Epithelial cell of prostate (primary cell): Measurements from ENCODE around the gene PDZRN4.

Experiments used
- DNase-seq: peaks from one replicate; pipeline ENCODE4 v3.0.0-alpha.2; 2011; ENCODE audit warnings: low read depth, low spot score
- H3K27ac ChIP-seq: fragments of 450-650 bp; 2 replicates; pipeline ENCODE4 v1.5.1; 2017; ENCODE audit warnings: mild to moderate bottlenecking

The PDZRN4 gene

GRCh38 chr12:41438854-41439541, 250.9 kb downstream of the PDZRN4 start:
- no peak overlapping the region for H3K27ac ChIP-seq
- DNase-seq = no peak

DNA sequence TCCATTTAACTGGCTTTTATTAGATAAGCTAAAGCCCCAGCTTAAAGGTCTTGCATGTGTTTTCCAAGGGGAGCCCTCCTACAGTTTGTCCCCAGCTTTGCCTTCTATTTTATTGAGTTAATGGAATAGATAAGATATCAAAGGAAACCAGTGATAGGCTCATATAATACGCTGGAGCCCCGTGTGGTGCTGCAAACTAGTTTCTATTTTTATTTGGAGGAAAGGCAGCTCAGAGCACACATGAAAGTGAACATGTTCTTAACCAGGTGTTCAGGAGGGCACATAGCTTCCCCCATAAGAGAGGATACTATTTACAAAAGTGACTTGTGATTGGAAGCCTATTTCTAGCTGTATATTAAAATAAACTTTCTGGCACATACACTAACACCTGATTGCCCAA, 251.7 kb downstream of the PDZRN4 start:
- no peak overlapping the region for H3K27ac ChIP-seq
- DNase-seq = no peak

DNA sequence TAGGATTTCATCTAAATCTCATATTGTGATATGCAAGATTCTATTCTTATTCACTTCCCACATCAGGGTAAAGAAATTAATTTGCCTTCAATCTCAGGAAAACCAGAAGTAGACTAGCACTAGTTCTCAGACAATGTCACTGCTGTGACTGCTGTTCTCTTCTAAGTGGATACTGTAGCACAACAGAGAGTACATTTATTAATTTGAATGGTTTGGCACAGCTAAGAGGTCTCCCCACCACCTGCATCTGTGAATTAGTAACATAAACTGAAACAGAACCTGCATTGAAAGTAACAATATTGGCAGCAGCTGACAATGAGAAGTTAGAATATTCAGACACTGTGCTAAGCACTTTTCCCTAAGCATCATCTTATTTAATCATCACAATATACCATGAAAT, 253.1 kb downstream of the PDZRN4 start:
- H3K27ac ChIP-seq = no peak overlapping the region
- DNase-seq = no peak

- no peak overlapping the region for H3K27ac ChIP-seq
- DNase-seq = no peak
These were observed 254.8 kb downstream of the PDZRN4 start for GRCh38 chr12:41442896-41443295.

DNA sequence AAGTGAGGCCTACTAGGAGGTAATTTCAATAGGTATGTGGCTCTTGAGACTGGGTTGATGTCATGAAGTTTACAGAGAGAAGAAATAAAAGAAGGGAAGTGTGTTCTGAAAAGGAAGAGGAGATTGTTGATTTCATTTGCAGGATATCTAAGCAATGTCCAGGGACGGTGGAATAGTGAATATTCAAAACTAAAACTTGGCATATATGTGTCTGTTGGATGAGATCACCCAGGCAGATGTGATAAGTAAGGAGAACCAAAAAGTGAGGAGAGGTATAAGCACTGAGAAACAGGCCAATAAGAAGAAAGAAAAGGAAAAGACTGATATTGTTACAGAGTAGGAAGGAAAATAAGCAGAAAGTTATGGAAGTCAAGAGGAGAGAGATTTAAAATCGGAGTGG, 255.6 kb downstream of the PDZRN4 start:
- no peak for DNase-seq
- no peak overlapping the region for H3K27ac ChIP-seq

DNA sequence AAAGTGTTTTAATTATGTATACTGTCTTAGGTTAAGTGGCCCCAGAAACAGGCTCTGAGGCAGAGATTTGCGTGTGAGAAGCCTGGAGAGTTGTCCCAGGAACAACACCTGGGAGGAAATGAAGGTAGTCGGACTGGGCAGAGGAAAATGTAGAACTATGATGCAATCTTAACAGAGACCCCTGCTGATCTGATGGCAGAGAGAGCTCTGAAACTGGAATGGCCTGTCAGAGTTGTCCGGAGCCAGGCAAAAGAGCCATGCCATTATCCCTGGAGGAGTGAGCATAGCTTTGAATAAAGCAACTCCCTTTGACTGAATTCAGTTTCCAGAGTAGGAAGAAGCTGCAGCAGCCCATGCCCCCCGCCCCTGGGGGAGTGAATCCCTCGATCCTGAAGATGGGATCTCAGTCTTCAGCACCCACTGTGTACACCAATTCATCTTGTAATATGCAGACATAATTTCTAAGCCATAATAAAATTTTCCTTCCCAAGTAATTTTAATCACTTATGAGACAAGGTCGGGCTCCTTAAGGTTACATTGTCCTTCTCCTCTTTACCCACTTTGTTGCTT, 264.8 kb downstream of the PDZRN4 start:
- H3K27ac ChIP-seq = no peak overlapping the region

DNA sequence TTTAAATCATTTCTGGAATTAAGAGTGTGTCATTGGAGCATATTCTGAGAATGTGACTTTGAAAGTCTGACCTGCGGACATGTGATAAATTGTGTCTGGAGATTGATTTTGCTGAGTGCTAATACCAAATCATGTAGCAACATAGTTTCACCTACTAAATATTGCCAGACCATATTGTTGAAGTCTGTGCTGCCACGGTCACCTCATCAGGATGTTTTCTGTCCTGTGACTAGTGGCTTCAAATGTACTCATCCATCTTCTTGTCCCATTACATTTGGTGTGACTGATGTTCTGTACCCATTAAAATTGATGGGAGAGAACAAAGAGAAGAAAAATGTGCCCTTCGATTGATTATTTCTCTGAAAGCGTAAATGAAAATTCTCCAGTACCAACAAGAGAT, 265.3 kb downstream of the PDZRN4 start:
- no peak for DNase-seq
- H3K27ac ChIP-seq = no peak overlapping the region

More for the DNA sequence above, 264.8 kb downstream of the PDZRN4 start:
- DNase-seq = no peak

DNA sequence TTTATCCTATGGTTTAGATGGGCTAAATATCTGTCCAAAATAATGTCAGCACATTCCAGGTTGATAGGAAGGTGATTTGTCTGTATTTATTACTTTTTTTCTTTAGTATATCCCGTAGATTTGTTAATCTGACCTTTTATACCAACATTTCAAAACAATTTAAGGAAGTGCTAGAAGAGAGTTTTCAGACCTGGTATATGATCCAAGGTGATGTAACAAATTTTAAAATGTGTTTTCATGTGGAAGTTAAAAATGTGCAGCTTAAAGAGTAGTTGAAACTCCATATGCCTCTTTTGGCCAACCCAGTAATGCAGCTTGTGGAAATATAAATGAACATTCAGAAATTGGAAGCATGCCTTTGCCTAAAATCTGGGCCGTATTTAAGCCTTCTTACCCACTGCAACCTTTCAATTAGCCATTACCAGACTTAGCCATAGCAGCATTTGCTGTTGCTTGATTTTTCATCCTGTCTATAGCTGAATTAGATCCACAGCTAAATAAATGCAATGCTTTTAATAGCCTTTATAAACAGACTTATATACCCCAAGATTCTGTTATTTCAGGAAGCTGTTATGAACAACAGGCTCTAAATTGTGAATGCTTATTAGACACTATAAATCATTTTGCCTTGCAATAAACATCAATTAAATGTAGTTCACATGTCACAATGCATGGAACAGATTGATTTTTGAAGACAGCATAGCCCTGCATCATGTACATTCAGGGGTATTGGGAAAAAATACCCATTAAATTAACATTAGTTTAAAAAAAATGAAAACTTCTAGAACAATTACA, 271.2 kb downstream of the PDZRN4 start:
- no peak overlapping the region for H3K27ac ChIP-seq
- no peak for DNase-seq

GRCh38 chr12:41459906-41460214, 271.7 kb downstream of the PDZRN4 start:
- no peak overlapping the region for H3K27ac ChIP-seq
- DNase-seq = no peak

DNA sequence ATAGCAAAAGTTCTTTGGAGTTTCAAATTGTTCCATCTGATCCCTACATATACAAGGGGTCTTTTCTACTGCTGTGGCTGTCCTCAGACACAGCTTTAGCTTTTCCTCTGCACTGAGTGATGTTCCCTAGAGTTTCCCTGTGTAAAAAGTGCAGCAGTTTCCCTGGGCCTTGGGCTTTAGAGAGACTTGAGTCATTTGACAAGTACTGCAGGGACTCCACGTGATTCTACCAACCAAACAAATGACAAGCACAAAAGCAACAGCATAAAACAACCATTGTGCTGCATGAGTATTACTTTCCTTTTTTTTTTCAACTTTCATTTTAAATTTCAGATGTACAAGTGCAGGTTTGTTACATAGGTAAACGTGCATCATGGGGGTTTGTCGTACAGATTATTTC, 272.8 kb downstream of the PDZRN4 start:
- DNase-seq = no peak
- H3K27ac ChIP-seq = no peak overlapping the region

- no peak overlapping the region for H3K27ac ChIP-seq
- no peak for DNase-seq
These were observed 274.2 kb downstream of the PDZRN4 start for GRCh38 chr12:41462312-41462711.

DNA sequence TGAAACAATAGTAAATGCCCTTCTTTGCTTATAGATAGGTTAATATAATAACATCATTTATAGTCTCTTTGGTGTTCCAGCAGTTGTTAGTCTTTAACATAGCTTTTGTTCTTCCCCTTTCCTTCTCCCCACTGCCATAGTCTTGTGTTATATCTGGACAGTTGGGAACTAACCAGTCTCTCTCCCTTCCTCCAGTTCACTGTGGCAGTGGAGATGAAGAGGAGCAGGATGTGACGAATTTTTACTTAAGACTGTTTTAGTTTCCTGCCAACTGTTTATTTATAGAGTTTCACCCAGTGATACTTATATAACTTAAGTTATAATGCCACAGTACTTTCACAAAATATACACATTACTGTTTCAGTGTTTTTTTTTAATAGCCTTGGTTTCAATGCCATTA, 277.4 kb downstream of the PDZRN4 start:
- H3K27ac ChIP-seq = no peak overlapping the region
- DNase-seq = no peak

GRCh38 chr12:41466300-41466699, 278.2 kb downstream of the PDZRN4 start:
- H3K27ac ChIP-seq = no peak overlapping the region

DNA sequence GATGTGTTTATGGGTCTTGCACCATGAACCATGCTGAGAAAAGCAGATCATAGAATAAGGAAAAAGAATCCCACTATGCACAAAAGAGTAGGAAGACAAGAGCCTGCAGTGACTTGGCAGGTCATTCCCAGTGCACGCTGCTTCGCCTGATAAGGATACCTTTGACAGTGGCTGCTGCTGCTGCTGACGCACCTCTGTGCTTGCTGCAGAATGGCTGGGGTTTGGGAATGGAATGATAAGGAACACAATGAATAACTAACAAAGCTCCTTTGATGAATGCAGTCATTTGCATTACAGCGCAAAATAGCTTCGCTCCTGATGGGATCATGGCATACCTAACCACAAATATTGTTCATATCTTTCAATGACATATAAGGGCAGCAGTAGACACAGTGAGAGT, 278.7 kb downstream of the PDZRN4 start:
- DNase-seq = no peak
- H3K27ac ChIP-seq = no peak overlapping the region

More at GRCh38 chr12:41466300-41466699, 278.2 kb downstream of the PDZRN4 start:
- no peak for DNase-seq

DNA sequence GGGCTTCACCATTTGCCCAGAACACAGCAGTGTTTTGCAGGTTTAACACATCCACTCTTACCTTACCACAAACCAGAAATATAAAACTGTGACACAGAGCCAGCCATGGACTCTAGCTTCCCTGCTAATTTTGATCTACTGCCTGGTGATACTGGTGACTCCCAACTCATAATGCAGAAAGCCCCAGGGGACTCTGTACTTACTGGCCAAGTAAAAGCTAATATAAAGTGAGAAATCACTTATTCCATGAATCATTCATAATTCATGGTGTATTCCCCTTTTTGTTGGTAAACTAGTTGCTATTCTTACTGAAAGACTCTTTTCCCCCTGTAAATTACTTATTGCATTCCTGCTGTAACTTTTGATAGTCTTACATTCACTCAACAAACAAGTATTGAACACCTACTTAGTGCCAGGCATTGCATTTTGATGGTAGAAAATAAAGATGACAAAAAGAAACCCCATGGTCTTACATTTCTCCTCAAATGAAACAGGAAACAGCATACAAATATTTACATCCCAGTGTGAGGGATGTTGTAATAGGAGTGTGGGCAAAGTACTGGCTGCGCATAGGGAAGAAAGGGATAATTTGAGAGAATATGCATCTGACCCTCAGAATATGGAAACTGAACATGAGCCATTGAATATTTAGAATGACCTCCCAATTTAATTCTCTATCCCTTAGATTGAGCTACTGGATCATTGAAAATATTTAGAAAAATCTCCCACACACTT, 279.6 kb downstream of the PDZRN4 start:
- H3K27ac ChIP-seq = no peak overlapping the region
- DNase-seq = no peak

DNA sequence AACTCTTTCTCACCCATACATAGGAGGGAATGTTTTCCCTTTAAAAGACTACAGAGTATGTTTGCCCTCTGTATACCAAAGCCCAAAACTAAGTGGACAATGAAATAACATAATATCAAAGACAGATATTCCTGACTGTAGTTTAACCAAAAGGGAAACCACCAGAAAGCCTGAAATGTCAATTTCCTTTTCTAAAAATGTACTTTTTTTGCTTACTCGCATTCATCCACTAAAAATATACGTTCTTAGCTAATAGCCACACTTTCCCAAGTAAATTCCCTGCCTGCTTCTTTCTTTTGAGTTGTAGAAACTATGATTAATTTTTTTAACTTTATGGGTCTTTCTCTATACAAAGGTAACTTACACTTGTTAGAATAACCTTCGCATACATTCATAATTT, 280.2 kb downstream of the PDZRN4 start:
- DNase-seq = no peak
- H3K27ac ChIP-seq = no peak overlapping the region

DNA sequence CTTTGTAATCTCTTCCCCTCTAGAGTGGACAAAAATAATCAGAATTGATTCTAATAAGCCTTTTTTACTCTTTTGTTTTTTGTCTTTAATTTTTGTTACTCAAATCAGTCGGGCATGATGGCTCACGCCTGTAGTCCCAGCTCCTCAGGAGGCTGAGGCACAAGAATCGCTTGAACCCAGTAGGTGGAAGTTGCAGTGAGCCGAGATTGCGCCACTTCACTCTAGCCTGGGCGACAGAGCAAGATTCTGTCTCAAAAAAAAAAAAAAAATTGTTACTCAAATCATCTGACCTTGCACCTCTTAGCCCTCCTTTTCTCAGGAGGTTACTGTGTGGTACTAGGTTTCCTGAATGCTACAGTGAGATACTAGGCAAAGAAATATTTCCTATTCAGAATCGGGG, 280.6 kb downstream of the PDZRN4 start:
- DNase-seq = no peak
- no peak overlapping the region for H3K27ac ChIP-seq

- no peak for DNase-seq
These were observed 285.3 kb downstream of the PDZRN4 start for GRCh38 chr12:41473441-41473840.

DNA sequence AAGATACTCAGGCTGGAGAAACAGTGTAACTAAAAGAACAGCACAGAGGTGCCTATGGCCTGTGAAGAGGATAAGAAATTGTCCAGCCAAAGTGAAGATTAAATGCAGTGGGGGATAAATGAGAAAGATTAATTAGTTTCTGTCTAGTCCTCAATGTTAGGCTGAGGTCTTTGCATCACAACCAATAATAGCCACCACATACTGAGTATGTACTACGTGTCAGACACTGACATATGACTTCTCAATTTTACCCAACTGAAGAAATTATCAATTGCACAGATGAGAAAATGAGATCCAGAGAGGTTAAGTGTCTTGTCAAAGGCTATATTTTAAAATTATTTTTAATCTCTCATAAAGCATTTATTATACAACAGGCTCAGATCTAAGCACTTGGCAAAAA, 285.9 kb downstream of the PDZRN4 start:
- H3K27ac ChIP-seq = no peak overlapping the region

More at GRCh38 chr12:41473441-41473840, 285.3 kb downstream of the PDZRN4 start:
- no peak overlapping the region for H3K27ac ChIP-seq

GRCh38 chr12:41476499-41477439, 288.6 kb downstream of the PDZRN4 start:
- no peak for DNase-seq
- H3K27ac ChIP-seq = no peak overlapping the region

More for the DNA sequence above, 285.9 kb downstream of the PDZRN4 start:
- DNase-seq = no peak
